ENCODE data around the gene GATM. TPM values are rescaled to one million over a fixed set of nuclear protein-coding genes. Genes with fewer than 3 reads are reported as not detected.

GATM gene, protein sequence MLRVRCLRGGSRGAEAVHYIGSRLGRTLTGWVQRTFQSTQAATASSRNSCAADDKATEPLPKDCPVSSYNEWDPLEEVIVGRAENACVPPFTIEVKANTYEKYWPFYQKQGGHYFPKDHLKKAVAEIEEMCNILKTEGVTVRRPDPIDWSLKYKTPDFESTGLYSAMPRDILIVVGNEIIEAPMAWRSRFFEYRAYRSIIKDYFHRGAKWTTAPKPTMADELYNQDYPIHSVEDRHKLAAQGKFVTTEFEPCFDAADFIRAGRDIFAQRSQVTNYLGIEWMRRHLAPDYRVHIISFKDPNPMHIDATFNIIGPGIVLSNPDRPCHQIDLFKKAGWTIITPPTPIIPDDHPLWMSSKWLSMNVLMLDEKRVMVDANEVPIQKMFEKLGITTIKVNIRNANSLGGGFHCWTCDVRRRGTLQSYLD
- 10 to 100 TPM; 15.4 to 38.3 (median 25.4) TPM for total RNA-seq

DNA sequence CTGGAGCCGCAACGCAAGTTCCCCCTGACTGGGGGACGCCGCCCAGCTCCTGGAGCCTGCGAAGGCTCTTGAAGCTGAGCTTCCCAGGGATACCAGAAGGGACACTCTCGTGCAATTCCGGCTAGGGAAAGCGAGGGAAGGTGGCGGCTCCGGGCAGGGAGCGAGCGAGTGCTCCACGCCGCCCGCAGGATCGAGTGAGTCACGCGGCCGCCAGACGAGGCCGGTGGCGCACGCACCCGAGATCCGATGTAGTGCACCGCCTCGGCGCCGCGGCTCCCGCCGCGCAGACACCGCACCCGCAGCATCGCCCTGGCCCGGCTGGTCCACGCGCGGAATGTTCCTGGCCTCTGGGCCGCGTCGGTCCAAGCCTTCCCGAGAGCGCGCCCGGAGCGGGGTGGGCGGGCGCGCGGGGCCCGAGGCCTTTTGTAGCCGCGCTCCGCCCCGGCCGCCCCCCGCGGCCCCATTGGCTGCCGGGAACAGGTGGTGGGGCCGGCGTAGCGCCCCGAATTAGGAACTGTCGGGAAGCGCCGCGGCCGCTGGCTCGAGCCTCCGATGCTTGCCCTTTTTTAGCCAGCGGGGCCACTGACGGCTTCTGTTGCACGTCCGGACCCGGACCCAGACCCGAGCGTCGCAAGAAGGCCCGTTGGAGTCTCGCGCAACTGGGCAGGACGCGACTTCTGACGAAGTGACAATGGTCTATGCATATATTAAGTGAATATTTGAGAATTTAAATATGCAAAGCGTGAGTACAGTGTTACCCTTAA lies at the start of gene GATM:
TSS of gene GATM (minus strand) at position 396 of the 764 bp plus-strand sequence. CDS start at position 305, 91 bp downstream.
- Histone ChIP-seq H3K27ac (peak within 1 kb of the TSS; percentile 37 to 91 (median 87)), H3K27me3 (no peaks in the 10 kb centered on the region), H3K36me3 (peaks cover 0 to 13% of the 10 kb centered on the region in 2 donors), H3K4me3 (peak within 1 kb of the TSS; percentile 54 to 79), H3K4me1 (peaks cover 0 to 48% (median 0%) of the 10 kb centered on the region in 3 donors), H3K9me3 (no peaks in the 10 kb centered on the region)
- 0% methylated on average over 1 of the region's 87 CpGs for WGBS, 2 donors (ENCODE audit: low coverage in 1 of 2)
- ATAC-seq: peak; percentile 96
- TF ChIP-seq POLR2AphosphoS5 (IDR thresholded peaks at IDR 0.05): peak; percentile 77
- TF ChIP-seq, protein P1, sequence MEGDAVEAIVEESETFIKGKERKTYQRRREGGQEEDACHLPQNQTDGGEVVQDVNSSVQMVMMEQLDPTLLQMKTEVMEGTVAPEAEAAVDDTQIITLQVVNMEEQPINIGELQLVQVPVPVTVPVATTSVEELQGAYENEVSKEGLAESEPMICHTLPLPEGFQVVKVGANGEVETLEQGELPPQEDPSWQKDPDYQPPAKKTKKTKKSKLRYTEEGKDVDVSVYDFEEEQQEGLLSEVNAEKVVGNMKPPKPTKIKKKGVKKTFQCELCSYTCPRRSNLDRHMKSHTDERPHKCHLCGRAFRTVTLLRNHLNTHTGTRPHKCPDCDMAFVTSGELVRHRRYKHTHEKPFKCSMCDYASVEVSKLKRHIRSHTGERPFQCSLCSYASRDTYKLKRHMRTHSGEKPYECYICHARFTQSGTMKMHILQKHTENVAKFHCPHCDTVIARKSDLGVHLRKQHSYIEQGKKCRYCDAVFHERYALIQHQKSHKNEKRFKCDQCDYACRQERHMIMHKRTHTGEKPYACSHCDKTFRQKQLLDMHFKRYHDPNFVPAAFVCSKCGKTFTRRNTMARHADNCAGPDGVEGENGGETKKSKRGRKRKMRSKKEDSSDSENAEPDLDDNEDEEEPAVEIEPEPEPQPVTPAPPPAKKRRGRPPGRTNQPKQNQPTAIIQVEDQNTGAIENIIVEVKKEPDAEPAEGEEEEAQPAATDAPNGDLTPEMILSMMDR (IDR thresholded peaks at IDR 0.05): peak in 3 of 4 experiments; percentile 45 to 59 (median 52)
- no peak for TF ChIP-seq EP300 (IDR thresholded peaks at IDR 0.05)
- TF ChIP-seq POLR2A (IDR thresholded peaks at IDR 0.05): peak; percentile 79 to 87

DNA sequence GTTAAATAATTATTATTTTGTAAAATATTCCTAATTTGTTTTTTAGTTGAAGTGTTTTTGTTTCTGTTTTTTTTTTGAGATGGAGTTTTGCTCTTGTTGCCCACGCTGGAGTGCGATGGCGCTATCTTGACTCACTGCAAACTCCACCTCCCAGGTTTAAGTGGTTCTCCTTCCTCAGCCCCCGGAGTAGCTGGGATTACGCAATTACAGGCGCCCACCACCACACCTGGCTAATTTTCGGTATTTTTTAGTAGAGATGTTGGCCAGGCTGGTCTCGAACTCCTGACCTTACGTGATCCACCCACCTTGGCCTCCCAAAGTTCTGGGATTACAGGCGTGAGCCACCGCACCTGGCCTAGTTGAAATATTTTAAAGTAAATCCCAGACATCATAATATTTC lies 48.7 kb upstream of the GATM start:
- no peak for ATAC-seq
- H3K4me1 ChIP-seq: peaks cover 0 to 8% (median 0%) of the 10 kb centered on the region in 3 donors
- H3K36me3 ChIP-seq: peaks cover 0 to 21% of the 10 kb centered on the region in 2 donors
- WGBS, 2 donors (ENCODE audit: low coverage in 1 of 2): 88 to 100% methylated on average over 2 to 10 of the region's 11 CpGs
- TF ChIP-seq, protein P1 (IDR thresholded peaks at IDR 0.05): no peak
- TF ChIP-seq EP300 (IDR thresholded peaks at IDR 0.05): no peak
- TF ChIP-seq POLR2A (IDR thresholded peaks at IDR 0.05): no peak
- H3K9me3 ChIP-seq: no peaks in the 10 kb centered on the region
- peaks cover 14% of the 10 kb centered on the region for H3K27me3 ChIP-seq
- no peak overlapping the region for H3K4me3 ChIP-seq
- no peak overlapping the region for H3K27ac ChIP-seq

DNA sequence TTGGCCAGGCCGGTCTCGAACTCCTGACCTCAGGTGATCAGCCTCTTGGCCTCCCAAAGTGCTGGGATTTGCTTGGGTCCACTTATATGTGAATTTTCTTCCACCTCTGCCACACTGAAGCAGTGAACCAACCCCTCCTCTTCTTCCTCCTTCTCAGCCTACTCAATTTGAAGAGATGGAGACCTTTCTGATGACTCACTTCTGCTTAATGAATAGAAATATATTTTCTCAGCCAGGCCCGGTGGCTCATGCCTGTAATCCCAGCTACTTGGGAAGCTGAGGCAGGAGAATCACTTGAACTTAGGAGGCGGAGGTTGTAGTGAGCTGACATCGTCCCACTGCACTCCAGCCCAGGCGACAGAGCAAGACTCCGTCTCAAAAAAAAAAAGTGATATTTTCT lies 46.8 kb upstream of the GATM start:
- no peak overlapping the region for H3K4me3 ChIP-seq
- WGBS, 2 donors (ENCODE audit: low coverage in 1 of 2): 80 to 81% methylated on average over 7 of the region's 7 CpGs
- H3K4me1 ChIP-seq: peaks cover 0 to 2% (median 0%) of the 10 kb centered on the region in 3 donors
- H3K27me3 ChIP-seq: peaks cover 9% of the 10 kb centered on the region
- TF ChIP-seq POLR2AphosphoS5 (IDR thresholded peaks at IDR 0.05) (no peak), POLR2A (IDR thresholded peaks at IDR 0.05) (no peak), EP300 (IDR thresholded peaks at IDR 0.05) (no peak)
- TF ChIP-seq, protein P1 (IDR thresholded peaks at IDR 0.05): no peak
- no peaks in the 10 kb centered on the region for H3K9me3 ChIP-seq
- no peak for ATAC-seq
- H3K36me3 ChIP-seq: peaks cover 0 to 38% of the 10 kb centered on the region in 2 donors
- H3K27ac ChIP-seq: no peak overlapping the region

DNA sequence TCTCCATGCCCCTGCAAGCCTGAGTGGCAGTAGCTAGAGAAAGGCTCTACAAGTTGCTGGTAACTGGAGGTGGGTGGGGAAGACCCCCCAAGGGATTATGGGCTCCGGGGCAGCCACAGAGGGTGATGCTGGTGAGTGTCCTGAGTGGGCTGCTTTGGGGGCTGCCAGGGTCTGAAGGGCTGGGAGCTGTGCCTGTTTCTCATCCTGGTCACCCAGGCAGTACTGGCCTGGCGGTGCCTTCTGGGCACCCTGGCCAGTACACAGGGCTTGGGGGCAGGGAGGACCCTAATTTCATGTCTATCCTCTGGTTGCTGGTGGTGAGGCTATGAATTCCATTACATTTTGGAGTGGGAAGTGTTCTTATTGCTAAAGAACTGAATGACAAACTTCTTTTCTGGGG lies 46.1 kb upstream of the GATM start:
- no peaks in the 10 kb centered on the region for H3K4me1 ChIP-seq
- WGBS, 2 donors (ENCODE audit: low coverage in 1 of 2): 100% methylated on average over 1 of the region's 2 CpGs
- H3K36me3 ChIP-seq: peaks cover 0 to 45% of the 10 kb centered on the region in 2 donors
- no peak overlapping the region for H3K27ac ChIP-seq
- no peak overlapping the region for H3K4me3 ChIP-seq
- no peaks in the 10 kb centered on the region for H3K9me3 ChIP-seq
- peaks cover 2% of the 10 kb centered on the region for H3K27me3 ChIP-seq
- no peak for ATAC-seq
- TF ChIP-seq POLR2A (IDR thresholded peaks at IDR 0.05): no peak
- no peak for TF ChIP-seq EP300 (IDR thresholded peaks at IDR 0.05)
- TF ChIP-seq, protein P1 (IDR thresholded peaks at IDR 0.05): no peak
- no peak for TF ChIP-seq POLR2AphosphoS5 (IDR thresholded peaks at IDR 0.05)
